Measurements from ENCODE around the gene OSBPL6. TPM values are rescaled to one million over a fixed set of nuclear protein-coding genes. Genes with fewer than 3 reads are reported as not detected.

OSBPL6 gene
- total RNA-seq, 1 experiment from 2014 or later = 11.6 TPM

DNA sequence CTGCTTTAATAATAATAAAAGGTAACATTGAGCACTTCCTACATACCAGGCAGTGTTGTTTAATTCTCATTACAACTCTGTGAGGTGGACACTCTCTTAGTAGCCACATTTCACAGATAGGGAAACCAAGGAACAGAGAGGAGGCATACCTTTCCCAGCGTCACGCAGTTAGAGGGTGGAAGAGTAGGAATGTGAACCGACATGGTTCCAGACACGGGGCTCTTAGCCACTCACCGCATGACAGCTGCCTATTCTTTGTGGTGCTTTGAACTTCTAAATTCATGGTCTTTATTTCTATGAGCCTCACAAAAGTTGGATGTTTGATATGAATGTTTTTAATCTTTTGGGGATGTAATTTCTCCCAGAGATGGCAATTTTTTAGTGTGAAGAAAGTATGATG, 76.0 kb downstream of the OSBPL6 start:
- no peaks in the 10 kb centered on the region for H3K79me2 ChIP-seq (ENCODE audit: insufficient read depth, low read length)
- no peak overlapping the region for H3K4me2 ChIP-seq (ENCODE audit: low read length)
- BruUV-seq (replicated peaks) = no TSS peak
- H3K27ac ChIP-seq (ENCODE audit: low read depth, low read length) = no peak overlapping the region
- H3K4me1 ChIP-seq (ENCODE audit: control insufficient read depth in 1 of 2, insufficient read depth in 2 of 2, low read length in 2 of 2) = no peaks in the 10 kb centered on the region
- TF ChIP-seq YY1 (IDR thresholded peaks at IDR 0.05; ENCODE audit: extremely low read depth, insufficient replicate concordance, low read depth, low read length) = no peak
- no peak for TF ChIP-seq SIN3A (IDR thresholded peaks at IDR 0.05; ENCODE audit: low read depth)
- no peak for TF ChIP-seq CEBPB (IDR thresholded peaks at IDR 0.05; ENCODE audit: low read depth)
- TF ChIP-seq POLR2A (IDR thresholded peaks at IDR 0.05; ENCODE audit: borderline replicate concordance, extremely low read depth, insufficient read depth, insufficient read length) = no peak
- TF ChIP-seq, protein P1, sequence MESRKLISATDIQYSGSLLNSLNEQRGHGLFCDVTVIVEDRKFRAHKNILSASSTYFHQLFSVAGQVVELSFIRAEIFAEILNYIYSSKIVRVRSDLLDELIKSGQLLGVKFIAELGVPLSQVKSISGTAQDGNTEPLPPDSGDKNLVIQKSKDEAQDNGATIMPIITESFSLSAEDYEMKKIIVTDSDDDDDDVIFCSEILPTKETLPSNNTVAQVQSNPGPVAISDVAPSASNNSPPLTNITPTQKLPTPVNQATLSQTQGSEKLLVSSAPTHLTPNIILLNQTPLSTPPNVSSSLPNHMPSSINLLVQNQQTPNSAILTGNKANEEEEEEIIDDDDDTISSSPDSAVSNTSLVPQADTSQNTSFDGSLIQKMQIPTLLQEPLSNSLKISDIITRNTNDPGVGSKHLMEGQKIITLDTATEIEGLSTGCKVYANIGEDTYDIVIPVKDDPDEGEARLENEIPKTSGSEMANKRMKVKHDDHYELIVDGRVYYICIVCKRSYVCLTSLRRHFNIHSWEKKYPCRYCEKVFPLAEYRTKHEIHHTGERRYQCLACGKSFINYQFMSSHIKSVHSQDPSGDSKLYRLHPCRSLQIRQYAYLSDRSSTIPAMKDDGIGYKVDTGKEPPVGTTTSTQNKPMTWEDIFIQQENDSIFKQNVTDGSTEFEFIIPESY (IDR thresholded peaks at IDR 0.05; ENCODE audit: extremely low read depth, insufficient replicate concordance, low read length) = no peak
- TF ChIP-seq, protein P2, sequence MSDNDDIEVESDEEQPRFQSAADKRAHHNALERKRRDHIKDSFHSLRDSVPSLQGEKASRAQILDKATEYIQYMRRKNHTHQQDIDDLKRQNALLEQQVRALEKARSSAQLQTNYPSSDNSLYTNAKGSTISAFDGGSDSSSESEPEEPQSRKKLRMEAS (IDR thresholded peaks at IDR 0.05) = no peak
- TF ChIP-seq EZH2 (IDR thresholded peaks at IDR 0.05) = no peak
- no peak for TF ChIP-seq EGR1 (IDR thresholded peaks at IDR 0.05; ENCODE audit: low read depth)
- TF ChIP-seq FOSL1 (IDR thresholded peaks at IDR 0.05; ENCODE audit: low read depth) = no peak
- no peak for TF ChIP-seq ZNF274 (IDR thresholded peaks at IDR 0.05; ENCODE audit: low read depth, low read length)
- no peaks in the 10 kb centered on the region for H3K9me2 ChIP-seq (ENCODE audit: insufficient read depth)
- H3K9ac ChIP-seq (ENCODE audit: low read length) = no peak overlapping the region
- DNase-seq (ENCODE audit: low read depth, low spot score) (no peak), ATAC-seq (no peak)
- no peak overlapping the region for H2AFZ ChIP-seq (ENCODE audit: low read depth, low read length, poor library complexity, severe bottlenecking)
- H3K36me3 ChIP-seq (ENCODE audit: control insufficient read depth in 1 of 2, insufficient read depth in 2 of 2, low read length in 2 of 2) = no peaks in the 10 kb centered on the region
- ChIA-PET CTCF (no interaction called here), POLR2A (no interaction called here), RAD21 (ENCODE audit: low non-redundant PET in 1 of 2, low total read pairs in 2 of 2, uncharacterized antibody in 2 of 2, unreplicated experiment in 2 of 2) (no interaction called here)
- no peak overlapping the region for H3K4me3 ChIP-seq (replicated peaks in 1 of 2; ENCODE audit: low read depth in 1 of 2, low read length in 2 of 2)
- intact Hi-C loops (cut with micrococcal nuclease) = no loop called here
- H3K27me3 ChIP-seq (ENCODE audit: insufficient read depth, low read length) = no peaks in the 10 kb centered on the region
- H3K9me3 ChIP-seq (ENCODE audit: control insufficient read depth in 1 of 2, insufficient read depth in 1 of 2, low read depth in 1 of 2, low read length in 2 of 2) = no peaks in the 10 kb centered on the region
- H4K20me1 ChIP-seq (ENCODE audit: insufficient read depth) = no peaks in the 10 kb centered on the region

Measured in HCT116 (cell line).